HEK293 (cell line): ENCODE results near the gene PROX2.

Experiments used
- CTCF ChIA-PET: fragments of 350-600 bp; formaldehyde crosslinking; extraction: SDS; loops from one replicate; lab custom pipeline; 2021; ENCODE audit warnings: antibody characterized with exemption; lab: Yijun Ruan, JAX
- POLR2A ChIA-PET: fragments of 300-600 bp; formaldehyde crosslinking; extraction: SDS; loops from one replicate; lab custom pipeline; 2020; ENCODE audit warnings: antibody characterized with exemption, inconsistent platforms; lab: Yijun Ruan, JAX
- H3K27ac ChIP-seq: fragments of 200-500 bp; sonication (Bioruptor generic); 2 replicates; pipeline ENCODE4 v1.5.1; 2014; ENCODE audit warnings: low read depth, low read length, control low read depth, inconsistent platforms; ENCODE audit errors: extremely low read depth
- H3K36me3 ChIP-seq, 2 experiments: fragments of 200-500 bp in 1 of 2; sonication (Bioruptor generic) in 1 of 2; 1 replicate in 1 of 2; 2 replicates in 1 of 2; pipeline ENCODE4 v1.5.1; 2014 to 2017; ENCODE audit warnings: inconsistent platforms in 2 of 2, low read length in 2 of 2; ENCODE audit not compliant: control insufficient read depth in 2 of 2, insufficient read depth in 1 of 2
- H3K4me1 ChIP-seq: fragments of 200-500 bp; sonication (Bioruptor generic); 2 replicates; pipeline ENCODE4 v1.5.1; 2014; ENCODE audit warnings: mild to moderate bottlenecking, low read length, inconsistent platforms; ENCODE audit not compliant: control insufficient read depth, insufficient read depth
- H3K4me3 ChIP-seq: 2 replicates; pipeline ENCODE4 v1.5.1; 2011; ENCODE audit warnings: low read depth, mild to moderate bottlenecking, control low read depth, low read length, moderate library complexity
- H3K9me3 ChIP-seq: fragments of 200-500 bp; sonication (Bioruptor generic); 2 replicates; pipeline ENCODE4 v1.5.1; 2014; ENCODE audit warnings: low read depth, low read length, inconsistent platforms; ENCODE audit not compliant: control insufficient read depth, insufficient read depth
- GFI1B ChIP-seq: fragments of 450-650 bp; formaldehyde crosslinking; IDR thresholded peaks from 2 replicates; pipeline ENCODE4 v1.5.1; 2016; ENCODE audit warnings: missing biosample characterization, missing genetic modification characterization
- INSM2 ChIP-seq: fragments of 450-650 bp; formaldehyde crosslinking; IDR thresholded peaks from 2 replicates; pipeline ENCODE4 v1.5.1; 2016; ENCODE audit warnings: missing biosample characterization, missing genetic modification characterization
- YY1 ChIP-seq: fragments of 450-650 bp; formaldehyde crosslinking; IDR thresholded peaks from 2 replicates; pipeline ENCODE4 v1.5.1; 2018; ENCODE audit warnings: missing biosample characterization, missing genetic modification characterization
- ZBTB44 ChIP-seq: fragments of 450-650 bp; IDR thresholded peaks from 2 replicates; pipeline ENCODE4 v1.5.1; 2018; ENCODE audit warnings: missing biosample characterization, mild to moderate bottlenecking, missing genetic modification characterization
- ZFHX2 ChIP-seq: fragments of 450-650 bp; formaldehyde crosslinking; conservative IDR thresholded peaks from 2 replicates; pipeline ENCODE4 v1.5.1; 2016; ENCODE audit warnings: missing biosample characterization, missing genetic modification characterization
- ZIC2 ChIP-seq: fragments of 450-650 bp; formaldehyde crosslinking; IDR thresholded peaks from 2 replicates; pipeline ENCODE4 v1.5.1; 2016; ENCODE audit warnings: missing biosample characterization, missing genetic modification characterization
- ZNF10 ChIP-seq: fragments of 450-650 bp; formaldehyde crosslinking; IDR thresholded peaks from 2 replicates; pipeline ENCODE4 v1.5.1; 2017; ENCODE audit warnings: missing biosample characterization, missing genetic modification characterization
- ZNF114 ChIP-seq: fragments of 450-650 bp; formaldehyde crosslinking; IDR thresholded peaks from 2 replicates; pipeline ENCODE4 v1.5.0; 2017; ENCODE audit warnings: missing biosample characterization, missing genetic modification characterization
- ZNF133 ChIP-seq: fragments of 450-650 bp; formaldehyde crosslinking; IDR thresholded peaks from 2 replicates; pipeline ENCODE4 v1.5.1; 2016; ENCODE audit warnings: missing biosample characterization, missing genetic modification characterization
- ZNF274 ChIP-seq, 2 experiments: fragments of 200-500 bp in 1 of 2; fragments of 450-650 bp in 1 of 2; sonication (Bioruptor generic) in 1 of 2; formaldehyde crosslinking in 1 of 2; IDR thresholded peaks; 2 replicates each; pipeline versions ENCODE4 v1.5.1 to v1.6.1; 2014 to 2016; ENCODE audit warnings: borderline replicate concordance in 1 of 2, inconsistent platforms in 1 of 2, low read length in 1 of 2, missing biosample characterization in 1 of 2, missing genetic modification characterization in 1 of 2
- ZNF311 ChIP-seq: fragments of 450-650 bp; formaldehyde crosslinking; IDR thresholded peaks from 2 replicates; pipeline ENCODE4 v1.5.1; 2017; ENCODE audit warnings: missing biosample characterization, missing genetic modification characterization, borderline replicate concordance
- ZNF558 ChIP-seq: fragments of 450-650 bp; formaldehyde crosslinking; IDR thresholded peaks from 2 replicates; pipeline ENCODE4 v1.5.1; 2016; ENCODE audit warnings: missing biosample characterization, missing genetic modification characterization
- ZNF560 ChIP-seq: fragments of 450-650 bp; formaldehyde crosslinking; IDR thresholded peaks from 2 replicates; pipeline ENCODE4 v1.5.1; 2017; ENCODE audit warnings: missing biosample characterization, missing genetic modification characterization, borderline replicate concordance
- ZNF660 ChIP-seq: fragments of 450-650 bp; IDR thresholded peaks from 2 replicates; pipeline ENCODE4 v1.5.1; 2018; ENCODE audit warnings: missing biosample characterization, mild to moderate bottlenecking, missing genetic modification characterization
- ZNF670 ChIP-seq: fragments of 450-650 bp; formaldehyde crosslinking; IDR thresholded peaks from 2 replicates; pipeline ENCODE4 v1.5.1; 2016; ENCODE audit warnings: missing biosample characterization, missing genetic modification characterization, low read depth
- ZNF692 ChIP-seq: fragments of 450-650 bp; formaldehyde crosslinking; IDR thresholded peaks from 2 replicates; pipeline ENCODE4 v1.5.1; 2016; ENCODE audit warnings: missing biosample characterization, missing genetic modification characterization
- TF ChIP-seq, protein P1 (sequence below): fragments of 450-650 bp; formaldehyde crosslinking; IDR thresholded peaks from 2 replicates; pipeline ENCODE4 v1.5.1; 2016; ENCODE audit warnings: missing biosample characterization, missing genetic modification characterization

The PROX2 gene

GRCh38 chr14:74920281-74920680, 44.3 kb upstream of the PROX2 start:
- H3K36me3 ChIP-seq: peaks cover 0 to 8% of the 10 kb centered on the region in 2 experiments; a peak in 1 of 3 replicates
- POLR2A ChIA-PET: no interaction called here
- TF ChIP-seq ZIC2: no peak
- TF ChIP-seq ZNF560: no peak
- TF ChIP-seq ZNF558 (tag by site-specific recombination): no peak
- no peak for TF ChIP-seq ZNF10 (tag by site-specific recombination)
- TF ChIP-seq ZBTB44 (tag by site-specific recombination): no peak
- TF ChIP-seq ZNF670 (tag by site-specific recombination): no peak
- TF ChIP-seq ZNF311 (tag by site-specific recombination): no peak
- no peak for TF ChIP-seq INSM2 (tag by site-specific recombination)
- TF ChIP-seq, all 188 proteins: peak for 0
- no peak overlapping the region for H3K27ac ChIP-seq
- H3K4me3 ChIP-seq: no peak overlapping the region
- CTCF ChIA-PET: interaction anchor here (0.5 to 1.8 kb wide), 4 partner anchors 8 to 64 kb away, joined by 3 to 8 read pairs (median 4); no protein-coding TSS in a partner anchor
- H3K9me3 ChIP-seq: no peaks in the 10 kb centered on the region
- no peaks in the 10 kb centered on the region for H3K4me1 ChIP-seq

GRCh38 chr14:74919421-74920165, 43.6 kb upstream of the PROX2 start:
- Histone ChIP-seq H3K36me3 (peaks cover 0 to 8% of the 10 kb centered on the region in 2 experiments; a peak in 1 of 3 replicates), H3K27ac (no peak overlapping the region), H3K4me3 (no peak overlapping the region), H3K4me1 (no peaks in the 10 kb centered on the region), H3K9me3 (no peaks in the 10 kb centered on the region)
- ChIA-PET CTCF (interaction anchor here (2.7 kb wide), 1 partner anchor 14 kb away, joined by 14 read pairs; no protein-coding TSS in a partner anchor), POLR2A (interaction anchor here (0.6 kb wide), 1 partner anchor 55 kb away, joined by 5 read pairs; no protein-coding TSS in a partner anchor)
- TF ChIP-seq GFI1B (tag by site-specific recombination): no peak
- TF ChIP-seq ZNF692 (tag by site-specific recombination): no peak
- no peak for TF ChIP-seq YY1 (tag by site-specific recombination)
- no peak for TF ChIP-seq ZFHX2 (tag by site-specific recombination)
- TF ChIP-seq ZNF133: no peak
- no peak for TF ChIP-seq ZNF274 (IDR thresholded peaks at IDR 0.05; ENCODE audit: low read length)
- no peak for TF ChIP-seq ZNF274 (tag by site-specific recombination; IDR thresholded peaks at IDR 0.05; ENCODE audit: borderline replicate concordance)
- TF ChIP-seq, protein P1, sequence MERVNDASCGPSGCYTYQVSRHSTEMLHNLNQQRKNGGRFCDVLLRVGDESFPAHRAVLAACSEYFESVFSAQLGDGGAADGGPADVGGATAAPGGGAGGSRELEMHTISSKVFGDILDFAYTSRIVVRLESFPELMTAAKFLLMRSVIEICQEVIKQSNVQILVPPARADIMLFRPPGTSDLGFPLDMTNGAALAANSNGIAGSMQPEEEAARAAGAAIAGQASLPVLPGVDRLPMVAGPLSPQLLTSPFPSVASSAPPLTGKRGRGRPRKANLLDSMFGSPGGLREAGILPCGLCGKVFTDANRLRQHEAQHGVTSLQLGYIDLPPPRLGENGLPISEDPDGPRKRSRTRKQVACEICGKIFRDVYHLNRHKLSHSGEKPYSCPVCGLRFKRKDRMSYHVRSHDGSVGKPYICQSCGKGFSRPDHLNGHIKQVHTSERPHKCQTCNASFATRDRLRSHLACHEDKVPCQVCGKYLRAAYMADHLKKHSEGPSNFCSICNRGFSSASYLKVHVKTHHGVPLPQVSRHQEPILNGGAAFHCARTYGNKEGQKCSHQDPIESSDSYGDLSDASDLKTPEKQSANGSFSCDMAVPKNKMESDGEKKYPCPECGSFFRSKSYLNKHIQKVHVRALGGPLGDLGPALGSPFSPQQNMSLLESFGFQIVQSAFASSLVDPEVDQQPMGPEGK: no peak
- TF ChIP-seq ZNF660 (tag by site-specific recombination): no peak
- no peak for TF ChIP-seq ZNF114
